GM23338 (cell line): ENCODE data around the gene MALSU1. TPM values are rescaled to one million over a fixed set of nuclear protein-coding genes. Genes with fewer than 3 reads are reported as not detected.

Experiments
- ATAC-seq: fragments of 200-7000 bp; cut with Tn5 transposase; 3 replicates; pipeline ENCODE4 v1.9.1; 2020
- DNase-seq: peaks from one replicate; pipeline ENCODE4 v3.0.0-alpha.2; 2015; ENCODE audit warnings: low spot score
- H2AFZ ChIP-seq: fragments of 200-600 bp; sonication (generic); 2 replicates; pipeline ENCODE4 v1.8.0; 2016; ENCODE audit warnings: antibody characterized with exemption, mild to moderate bottlenecking, moderate library complexity
- H3F3A ChIP-seq: fragments of 200-600 bp; sonication (generic); replicated peaks from 2 replicates; pipeline ENCODE4 v1.8.0; 2017; ENCODE audit warnings: antibody characterized with exemption, mixed run types, low read depth
- H3K27ac ChIP-seq: fragments of 200-600 bp; sonication (generic); 2 replicates; pipeline ENCODE4 v1.6.1; 2016; ENCODE audit warnings: low read depth
- H3K27me3 ChIP-seq: fragments of 200-600 bp; sonication (generic); 2 replicates; pipeline ENCODE4 v1.8.0; 2016; ENCODE audit warnings: mild to moderate bottlenecking, mixed run types, moderate library complexity; ENCODE audit not compliant: insufficient read depth
- H3K36me3 ChIP-seq: fragments of 200-600 bp; sonication (generic); 2 replicates; pipeline ENCODE4 v1.8.0; 2016; ENCODE audit warnings: mild to moderate bottlenecking; ENCODE audit not compliant: insufficient read depth
- H3K4me1 ChIP-seq: fragments of 200-600 bp; sonication (generic); 2 replicates; pipeline ENCODE4 v1.8.0; 2016; ENCODE audit warnings: mild to moderate bottlenecking, moderate library complexity; ENCODE audit not compliant: insufficient read depth
- H3K4me2 ChIP-seq: fragments of 200-600 bp; sonication (generic); 2 replicates; pipeline ENCODE4 v1.7.1; 2017; ENCODE audit warnings: mixed run types
- H3K4me3 ChIP-seq: fragments of 200-600 bp; sonication (generic); 2 replicates; pipeline ENCODE4 v1.6.1; 2016; ENCODE audit warnings: mixed run types
- H3K79me2 ChIP-seq: fragments of 200-600 bp; sonication (generic); replicated peaks from 2 replicates; pipeline ENCODE4 v1.8.0; 2017; ENCODE audit warnings: mild to moderate bottlenecking; ENCODE audit not compliant: insufficient read depth
- H3K9me2 ChIP-seq: fragments of 200-600 bp; sonication (generic); 2 replicates; pipeline ENCODE4 v1.8.0; 2017; ENCODE audit not compliant: insufficient read depth
- H4K20me1 ChIP-seq: fragments of 200-600 bp; sonication (generic); replicated peaks from 2 replicates; pipeline ENCODE4 v1.8.0; 2017; ENCODE audit warnings: mild to moderate bottlenecking; ENCODE audit not compliant: insufficient read depth
- H3K27ac Mint-ChIP-seq: 2 replicates; pipeline ENCODE4 v1.8.0; 2020; ENCODE audit warnings: inconsistent platforms, mild to moderate bottlenecking, moderate library complexity, mixed read lengths
- H3K27me3 Mint-ChIP-seq: 3 replicates; pipeline ENCODE4 v1.8.0; 2022; ENCODE audit warnings: low read depth, mild to moderate bottlenecking, moderate library complexity, mixed read lengths, inconsistent platforms; ENCODE audit not compliant: insufficient read depth, poor library complexity
- H3K36me3 Mint-ChIP-seq: 3 replicates; pipeline ENCODE4 v1.8.0; 2021; ENCODE audit warnings: low read depth, mild to moderate bottlenecking, inconsistent platforms, moderate library complexity, mixed read lengths
- H3K4me1 Mint-ChIP-seq: 3 replicates; pipeline ENCODE4 v1.8.0; 2020; ENCODE audit warnings: mild to moderate bottlenecking, inconsistent platforms, mixed read lengths
- H3K4me3 Mint-ChIP-seq: 3 replicates; pipeline ENCODE4 v1.8.0; 2021; ENCODE audit warnings: moderate library complexity, mild to moderate bottlenecking, inconsistent platforms, mixed read lengths
- H3K9me3 Mint-ChIP-seq: 3 replicates; pipeline ENCODE4 v1.8.0; 2020; ENCODE audit warnings: moderate library complexity, mild to moderate bottlenecking, inconsistent platforms, mixed read lengths
- CREB1 ChIP-seq: fragments of 250-450 bp; sonication (Bioruptor Pico); IDR thresholded peaks from 2 replicates; pipeline ENCODE4 v1.5.0; 2020; ENCODE audit warnings: low read depth, mild to moderate bottlenecking, moderate library complexity
- CTCF ChIP-seq, 2 experiments: fragments of 200-600 bp in 1 of 2; sonication (generic) in 1 of 2; conservative IDR thresholded peaks; 2 replicates each; pipeline versions ENCODE4 v1.5.1 to v1.6.1; 2016 to 2017; ENCODE audit warnings: antibody characterized with exemption in 2 of 2, low read depth in 2 of 2, mild to moderate bottlenecking in 2 of 2, moderate library complexity in 1 of 2
- ETS1 ChIP-seq: IDR thresholded peaks from 2 replicates; pipeline ENCODE4 v1.6.1; 2016; ENCODE audit warnings: antibody characterized with exemption
- EZH2 ChIP-seq: fragments of 200-600 bp; sonication (generic); IDR thresholded peaks from one replicate; pipeline ENCODE4 v1.8.0; 2017; ENCODE audit warnings: antibody characterized with exemption, mild to moderate bottlenecking, low read depth; ENCODE audit not compliant: unreplicated experiment
- EZH2phosphoT487 ChIP-seq: fragments of 200-600 bp; sonication (generic); IDR thresholded peaks from one replicate; pipeline ENCODE4 v1.8.1; 2018; ENCODE audit warnings: antibody characterized with exemption; ENCODE audit not compliant: unreplicated experiment
- JUNB ChIP-seq: IDR thresholded peaks from one replicate; pipeline ENCODE4 v1.6.1; 2016; ENCODE audit warnings: antibody characterized with exemption; ENCODE audit not compliant: unreplicated experiment
- NANOG ChIP-seq: IDR thresholded peaks from 2 replicates; pipeline ENCODE4 v1.6.1; 2016; ENCODE audit warnings: antibody characterized with exemption, borderline replicate concordance
- POLR2AphosphoS5 ChIP-seq: IDR thresholded peaks from 2 replicates; pipeline ENCODE4 v1.6.1; 2016; ENCODE audit warnings: antibody characterized with exemption, low read depth
- REST ChIP-seq: IDR thresholded peaks from one replicate; pipeline ENCODE4 v1.6.1; 2018; ENCODE audit warnings: antibody characterized with exemption; ENCODE audit not compliant: unreplicated experiment
- STAT1 ChIP-seq: IDR thresholded peaks from one replicate; pipeline ENCODE4 v1.6.1; 2016; ENCODE audit warnings: antibody characterized with exemption; ENCODE audit not compliant: unreplicated experiment
- ZNF114 ChIP-seq: fragments of 250-450 bp; sonication (Bioruptor Pico); IDR thresholded peaks from 2 replicates; pipeline ENCODE4 v1.5.0; 2020; ENCODE audit warnings: mild to moderate bottlenecking, moderate library complexity
- ZNF331 ChIP-seq: fragments of 250-450 bp; sonication (Bioruptor Pico); IDR thresholded peaks from 2 replicates; pipeline ENCODE4 v1.5.0; 2020; ENCODE audit warnings: low read depth, mild to moderate bottlenecking, moderate library complexity
- ZNF462 ChIP-seq: fragments of 250-450 bp; sonication (Bioruptor Pico); IDR thresholded peaks from 2 replicates; pipeline ENCODE4 v1.5.0; 2020; ENCODE audit warnings: mild to moderate bottlenecking, moderate library complexity
- polyA plus RNA-seq: library from polyadenylated mRNA; unstranded; fragments of >200 nt; fragmentation: Nextera tagmentation; extraction: Ambion mirVana; gene quantifications from 2 replicates; pipeline ENCODE4 v1.2.1, GENCODE V29; 2016
- total RNA-seq: library from RNA; depleted of rRNA; stranded (reverse); fragments of >200 nt; shearing (Covaris generic); gene quantifications from 2 replicates; pipeline ENCODE4 v1.2.3, GENCODE V29; 2014

The MALSU1 gene
- total and polyA plus RNA-seq, 2 experiments from 2014 or later, result 96.8 to 209 TPM

- Histone ChIP-seq H2AFZ (no peak overlapping the region), H3K4me1 (no peaks in the 10 kb centered on the region), H3K36me3 (no peaks in the 10 kb centered on the region), H3F3A (0 out of 2 replicates have a peak, but pooled peaks cover 6% of the 10 kb centered on the region), H3K79me2 (no peaks in the 10 kb centered on the region), H3K4me3 (no peak overlapping the region), H3K27me3 (no peaks in the 10 kb centered on the region), H3K4me2 (no peak overlapping the region), H3K9me2 (no peaks in the 10 kb centered on the region), H4K20me1 (no peaks in the 10 kb centered on the region), H3K27ac (no peak overlapping the region)
- ATAC-seq (no peak), DNase-seq (no peak)
- peaks cover 3% of the 10 kb centered on the region for H3K27me3 Mint-ChIP-seq
- no peaks in the 10 kb centered on the region for H3K36me3 Mint-ChIP-seq
- H3K9me3 Mint-ChIP-seq, result no peaks in the 10 kb centered on the region
- H3K4me1 Mint-ChIP-seq, result peaks cover 6% of the 10 kb centered on the region
- TF ChIP-seq EZH2 (no peak), POLR2AphosphoS5 (no peak), REST (no peak), STAT1 (no peak), ETS1 (no peak), ZNF114 (CRISPR knock-in tag) (no peak), ZNF462 (CRISPR knock-in tag) (no peak), JUNB (no peak), NANOG (no peak), CTCF (conservative IDR thresholded peaks at IDR 0.05; ENCODE audit: low read depth in 2 of 2) (no peak), EZH2phosphoT487 (no peak), CREB1 (CRISPR knock-in tag) (no peak), ZNF331 (CRISPR knock-in tag) (no peak)
- H3K27ac Mint-ChIP-seq, result no peak overlapping the region
- H3K4me3 Mint-ChIP-seq, result no peak overlapping the region
These were observed 23.2 kb upstream of the MALSU1 start for GRCh38 chr7:23275912-23276311.
